ENCODE results near the gene DDC. TPM values are rescaled to one million over a fixed set of nuclear protein-coding genes. Genes with fewer than 3 reads are reported as not detected.
A peak's percentile ranks its signal among the peaks of the same experiment; 100 is the strongest.

DDC gene
- total RNA-seq, 1 donor from 2014 or later = 0.35 TPM

- Mint-ChIP-seq H3K4me3 (no peak overlapping the region), H3K36me3 (ENCODE audit: low read depth) (no peaks in the 10 kb centered on the region), H3K27ac (no peak overlapping the region), H3K27me3 (no peaks in the 10 kb centered on the region), H3K9me3 (no peaks in the 10 kb centered on the region), H3K4me1 (peaks cover 20% of the 10 kb centered on the region)
- intact Hi-C loops (cut with micrococcal nuclease) = no loop called here
- peak; percentile 54 for DNase-seq
Measured at GRCh38 chr7:50421043-50421442, 144.2 kb downstream of the DDC start.

DNA sequence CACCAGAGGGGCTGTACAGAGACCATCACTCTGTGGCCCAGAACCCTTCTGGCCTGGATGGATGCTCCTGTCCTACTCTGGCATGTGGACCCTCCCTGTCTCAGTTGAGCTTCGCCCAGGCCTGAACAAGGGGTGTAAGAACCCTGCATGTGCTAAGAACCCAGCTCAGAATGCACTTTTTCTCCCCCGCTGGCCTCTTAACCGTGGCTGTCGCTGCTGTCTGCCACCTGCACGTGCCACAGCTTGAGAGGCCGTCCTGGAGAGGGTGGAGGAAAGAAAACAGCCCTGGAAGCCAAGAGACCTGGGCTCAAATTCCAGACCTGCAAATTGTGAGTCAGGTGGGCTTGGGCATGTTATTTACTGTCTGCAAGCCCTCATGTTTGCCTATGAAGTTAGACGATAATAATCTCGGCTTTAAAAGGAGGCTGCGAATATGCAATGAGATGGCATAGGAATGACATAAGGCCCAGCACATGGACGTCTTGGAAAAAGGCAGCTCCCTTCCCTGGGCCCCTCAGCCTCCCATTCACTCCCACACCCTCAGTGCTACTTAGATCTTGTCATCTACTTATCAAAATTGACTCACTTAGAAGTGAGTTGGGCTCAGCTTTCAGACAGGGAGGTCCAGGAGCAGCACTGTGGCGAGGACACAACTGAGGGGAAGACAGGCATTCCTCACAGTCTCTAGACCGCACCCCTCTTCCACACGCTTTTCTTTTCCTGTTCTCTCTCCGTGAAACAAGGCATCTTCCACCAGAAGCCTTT lies 146.5 kb downstream of the DDC start:
- no peaks in the 10 kb centered on the region for H3K9me3 Mint-ChIP-seq
- no peaks in the 10 kb centered on the region for H3K36me3 Mint-ChIP-seq (ENCODE audit: low read depth)
- intact Hi-C loops (cut with micrococcal nuclease) = loop anchor here (1.0 kb wide), 5 partner anchors 21 to 326 kb away; no protein-coding TSS in a partner anchor
- no peak overlapping the region for H3K4me3 Mint-ChIP-seq
- no peak overlapping the region for H3K27ac Mint-ChIP-seq
- peaks cover 31% of the 10 kb centered on the region for H3K4me1 Mint-ChIP-seq
- H3K27me3 Mint-ChIP-seq = no peaks in the 10 kb centered on the region
- DNase-seq = peak; percentile 52

- peak; percentile 92 for DNase-seq
- Mint-ChIP-seq H3K36me3 (ENCODE audit: low read depth) (no peaks in the 10 kb centered on the region), H3K9me3 (no peaks in the 10 kb centered on the region), H3K27ac (no peak overlapping the region), H3K4me1 (peaks cover 31% of the 10 kb centered on the region), H3K4me3 (no peak overlapping the region), H3K27me3 (no peaks in the 10 kb centered on the region)
- intact Hi-C loops (cut with micrococcal nuclease) = loop anchor here (1.0 kb wide), 5 partner anchors 21 to 326 kb away; no protein-coding TSS in a partner anchor
Measured at GRCh38 chr7:50418086-50418515, 147.1 kb downstream of the DDC start.

DNA sequence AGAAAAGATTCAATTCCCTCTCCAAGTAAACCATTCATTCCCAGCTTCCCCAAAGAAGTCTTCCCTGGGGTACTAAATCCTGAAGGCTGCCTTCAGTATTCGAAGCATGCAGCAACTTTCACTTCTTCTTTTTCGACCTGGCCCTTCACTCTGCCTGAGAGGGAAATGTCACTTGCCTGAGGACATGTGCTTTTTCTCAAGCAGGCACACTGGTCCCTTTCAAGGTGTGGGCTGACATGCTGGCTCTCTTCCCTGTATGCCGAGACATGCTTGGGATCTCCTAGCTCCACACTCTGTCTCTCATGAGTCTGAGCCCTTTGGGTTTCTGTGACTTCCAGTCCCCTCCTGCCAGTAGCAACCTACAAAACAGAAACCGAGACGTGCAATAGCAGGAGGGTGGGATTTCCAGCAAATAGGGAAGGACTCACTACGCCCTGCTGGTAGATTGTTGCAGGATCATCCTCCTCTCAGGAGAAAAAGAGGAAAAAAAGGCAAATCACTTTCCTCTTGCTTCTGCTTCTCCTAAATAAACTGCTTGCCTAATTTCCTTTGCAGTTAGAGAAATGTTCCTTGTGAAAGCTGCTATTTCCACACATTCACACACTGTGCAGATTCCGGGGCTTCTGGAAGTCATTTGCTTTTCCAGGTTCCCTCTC lies 148.6 kb downstream of the DDC start:
- H3K9me3 Mint-ChIP-seq = no peaks in the 10 kb centered on the region
- H3K36me3 Mint-ChIP-seq (ENCODE audit: low read depth) = no peaks in the 10 kb centered on the region
- H3K4me3 Mint-ChIP-seq = peak overlapping the region; percentile 79
- intact Hi-C loops (cut with micrococcal nuclease) = no loop called here
- H3K4me1 Mint-ChIP-seq = peaks cover 32% of the 10 kb centered on the region
- H3K27me3 Mint-ChIP-seq = no peaks in the 10 kb centered on the region
- DNase-seq = peak; percentile 72
- peak overlapping the region; percentile 75 for H3K27ac Mint-ChIP-seq

DNA sequence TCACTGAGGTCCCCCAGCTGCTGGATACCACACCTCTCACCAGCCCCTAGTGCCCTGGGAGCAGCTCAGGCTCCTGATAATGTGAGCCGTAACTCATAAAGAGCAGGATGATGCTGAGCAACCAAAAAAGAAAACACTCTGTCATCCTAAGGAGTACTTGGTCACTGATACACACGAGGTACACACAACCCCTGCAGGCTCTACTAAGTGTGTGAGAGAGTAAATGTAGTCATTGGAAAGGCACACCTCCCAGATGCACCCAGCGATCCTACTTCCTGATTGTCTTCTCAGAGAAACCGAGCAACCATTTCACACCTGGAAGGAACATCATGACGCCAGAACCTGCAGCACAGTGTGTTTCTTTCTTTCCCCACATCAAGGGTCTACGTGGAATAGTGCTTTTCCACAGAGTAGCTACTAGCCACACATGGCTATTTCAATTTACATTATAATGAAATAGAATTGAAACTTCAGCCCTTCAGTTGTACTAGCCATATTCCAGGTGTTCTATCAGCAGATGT lies 149.3 kb downstream of the DDC start:
- no peak overlapping the region for H3K27ac Mint-ChIP-seq
- no peaks in the 10 kb centered on the region for H3K36me3 Mint-ChIP-seq (ENCODE audit: low read depth)
- H3K4me3 Mint-ChIP-seq = peak overlapping the region; percentile 79
- no peaks in the 10 kb centered on the region for H3K27me3 Mint-ChIP-seq
- intact Hi-C loops (cut with micrococcal nuclease) = no loop called here
- no peaks in the 10 kb centered on the region for H3K9me3 Mint-ChIP-seq
- peaks cover 37% of the 10 kb centered on the region for H3K4me1 Mint-ChIP-seq
- DNase-seq = peak; percentile 64

DNA sequence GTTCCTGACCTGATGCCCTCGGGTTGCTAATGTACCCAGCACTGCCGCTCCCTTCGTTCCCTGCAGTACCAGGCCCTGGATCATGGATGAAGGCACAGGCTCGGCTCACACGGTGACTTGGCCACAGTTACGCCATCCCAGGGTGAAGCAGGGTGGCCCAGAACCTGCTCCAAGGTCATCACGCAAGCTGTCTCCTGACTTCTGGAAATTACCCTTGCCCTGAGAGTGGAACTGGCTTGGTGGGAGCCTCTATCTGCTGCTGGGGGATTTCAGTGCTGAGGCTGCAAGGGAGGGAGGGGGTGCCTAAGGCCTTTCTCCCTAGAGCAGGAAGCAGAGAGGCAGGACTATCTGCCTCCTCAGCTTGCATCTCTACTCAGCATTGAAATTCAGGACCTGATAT lies 151.6 kb downstream of the DDC start:
- Mint-ChIP-seq H3K4me3 (no peak overlapping the region), H3K4me1 (peaks cover 54% of the 10 kb centered on the region), H3K36me3 (ENCODE audit: low read depth) (no peaks in the 10 kb centered on the region), H3K9me3 (no peaks in the 10 kb centered on the region), H3K27me3 (no peaks in the 10 kb centered on the region), H3K27ac (no peak overlapping the region)
- no peak for DNase-seq
- intact Hi-C loops (cut with micrococcal nuclease) = no loop called here

DNA sequence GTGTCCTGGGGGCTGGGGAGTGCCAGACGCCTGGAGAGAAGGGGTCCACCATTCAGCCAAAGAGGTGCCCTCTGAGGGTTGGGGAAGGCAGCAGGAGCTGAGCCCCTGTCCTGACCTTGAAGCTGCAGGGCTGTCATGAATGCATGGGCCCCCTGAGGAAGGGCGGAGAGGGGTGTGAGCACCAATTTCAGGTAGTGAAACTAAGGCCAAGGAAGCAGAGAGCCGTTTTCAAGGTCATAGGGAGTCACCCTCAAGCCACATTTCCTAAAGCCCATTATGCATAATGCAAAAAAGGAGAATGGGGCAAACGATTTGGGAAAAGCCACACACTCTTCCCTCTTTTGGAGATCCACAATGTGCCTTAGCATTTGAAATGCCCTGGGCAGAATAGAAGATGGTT lies 152.2 kb downstream of the DDC start:
- DNase-seq = no peak
- no peaks in the 10 kb centered on the region for H3K9me3 Mint-ChIP-seq
- H3K27me3 Mint-ChIP-seq = no peaks in the 10 kb centered on the region
- intact Hi-C loops (cut with micrococcal nuclease) = no loop called here
- no peak overlapping the region for H3K27ac Mint-ChIP-seq
- no peak overlapping the region for H3K4me3 Mint-ChIP-seq
- H3K4me1 Mint-ChIP-seq = peaks cover 54% of the 10 kb centered on the region
- H3K36me3 Mint-ChIP-seq (ENCODE audit: low read depth) = no peaks in the 10 kb centered on the region

GRCh38 chr7:50411332-50411731 lies 153.9 kb downstream of the DDC start:
- peaks cover 4% of the 10 kb centered on the region for H3K36me3 Mint-ChIP-seq (ENCODE audit: low read depth)
- no peak overlapping the region for H3K4me3 Mint-ChIP-seq
- H3K9me3 Mint-ChIP-seq = no peaks in the 10 kb centered on the region
- intact Hi-C loops (cut with micrococcal nuclease) = no loop called here
- DNase-seq = no peak
- no peaks in the 10 kb centered on the region for H3K27me3 Mint-ChIP-seq
- H3K27ac Mint-ChIP-seq = peak overlapping the region; percentile 50
- H3K4me1 Mint-ChIP-seq = peaks cover 54% of the 10 kb centered on the region

DNA sequence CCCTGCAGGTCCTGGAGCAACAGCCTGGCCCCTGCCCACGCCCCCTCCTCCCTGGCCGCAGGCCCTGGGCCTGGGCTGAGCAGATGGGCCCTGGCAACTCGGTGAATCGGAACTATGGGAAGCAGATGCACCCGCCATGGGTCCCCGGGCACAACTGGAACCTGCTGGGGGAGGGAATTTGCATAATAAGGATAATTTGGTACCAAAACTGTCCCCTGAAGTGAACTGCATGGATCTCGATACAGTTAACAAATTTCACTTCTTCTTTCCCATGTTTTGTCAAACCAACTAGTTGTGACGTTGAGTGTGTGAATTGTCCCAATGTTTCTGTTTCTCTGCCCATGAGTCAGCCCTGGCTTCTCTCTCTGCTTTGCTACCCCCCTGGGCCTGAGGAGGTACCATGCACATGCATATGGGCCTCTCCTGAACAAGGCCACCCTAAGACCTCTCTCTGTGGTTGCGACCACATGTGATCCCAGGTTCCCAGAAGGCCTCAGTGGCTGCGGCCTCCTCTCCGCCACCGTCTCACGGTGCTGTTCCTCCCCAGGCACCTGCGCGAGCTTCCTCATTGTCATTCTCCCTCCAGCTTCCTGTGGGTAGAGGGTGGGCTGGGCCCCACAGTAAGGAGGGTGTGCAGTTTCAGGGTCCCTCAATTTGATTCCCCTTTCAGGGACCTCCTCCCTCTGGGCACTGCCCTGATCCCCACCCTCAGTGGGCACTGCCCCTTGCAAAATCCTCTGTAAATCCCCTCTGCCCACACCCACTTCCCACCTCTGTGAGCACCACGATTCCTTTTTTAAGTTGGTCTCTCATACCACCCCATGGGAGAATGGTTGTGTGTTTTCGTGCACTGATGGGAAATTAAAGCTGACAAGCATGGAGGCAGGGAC lies 155.1 kb downstream of the DDC start:
- no peak overlapping the region for H3K4me3 Mint-ChIP-seq
- no peaks in the 10 kb centered on the region for H3K9me3 Mint-ChIP-seq
- H3K4me1 Mint-ChIP-seq = peaks cover 52% of the 10 kb centered on the region
- H3K27me3 Mint-ChIP-seq = no peaks in the 10 kb centered on the region
- intact Hi-C loops (cut with micrococcal nuclease) = no loop called here
- H3K27ac Mint-ChIP-seq = peak overlapping the region; percentile 39
- DNase-seq = no peak
- peaks cover 11% of the 10 kb centered on the region for H3K36me3 Mint-ChIP-seq (ENCODE audit: low read depth)

Other genes with a start within 250 kb of the DDC start
- gene FIGNL1, start 115.1 kb downstream of the DDC start, total RNA-seq = 44.7 and 47.4 TPM in 2 replicates
- gene GRB10, start 217.5 kb upstream of the DDC start, total RNA-seq = 1.4 and 3.6 TPM in 2 replicates

Measured in activated CD4-positive, alpha-beta T cell treated with anti-CD3 and anti-CD28 coated beads, Interleukin-2, amount 10 ng/mL, durations not matched to agents 24 days and 14 days (primary cell).